PC-3 (cell line): ENCODE measurements around the gene TSPEAR. TPM values are rescaled to one million over a fixed set of nuclear protein-coding genes. Genes with fewer than 3 reads are reported as not detected.

ENCODE experiments used
- ATAC-seq: fragments of 200-7000 bp; cut with Tn5 transposase; 2 replicates; pipeline ENCODE4 v1.9.1; 2020; ENCODE audit warnings: mild to moderate bottlenecking, moderate library complexity
- BruUV-seq: library from RNA; stranded (reverse); fragments of 400-500 nt; replicated peaks from 2 replicates; lab custom pipeline; 2021; lab: Mats Ljungman, UMichigan
- CTCF ChIA-PET: fragments of 300-600 bp; sonication (Branson Sonifier 250); formaldehyde crosslinking; loops from one replicate; lab custom pipeline; 2022; ENCODE audit warnings: antibody characterized with exemption; lab: Charles Lee
- POLR2A ChIA-PET: fragments of 300-600 bp; sonication (Branson Sonifier 250); formaldehyde crosslinking; loops from one replicate; lab custom pipeline; 2022; ENCODE audit warnings: antibody characterized with exemption; ENCODE audit not compliant: unreplicated experiment; lab: Charles Lee
- DNase-seq: peaks from one replicate; pipeline ENCODE4 v3.0.0-alpha.2; 2015
- H2AFZ ChIP-seq: fragments of 300-600 bp; sonication (generic); 2 replicates; pipeline ENCODE4 v1.6.0; 2016; ENCODE audit warnings: antibody characterized with exemption, low read length
- H3F3A ChIP-seq: fragments of 300-600 bp; sonication (generic); one replicate; pipeline ENCODE4 v1.6.0; 2017; ENCODE audit warnings: antibody characterized with exemption, low read length, control low read depth, mild to moderate bottlenecking; ENCODE audit not compliant: unreplicated experiment
- H3K27ac ChIP-seq: fragments of 300-600 bp; sonication (generic); 2 replicates; pipeline ENCODE4 v1.5.1; 2016; ENCODE audit warnings: mild to moderate bottlenecking, low read length
- H3K27me3 ChIP-seq: fragments of 300-600 bp; sonication (generic); 2 replicates; pipeline ENCODE4 v1.6.1; 2016; ENCODE audit warnings: low read length, mixed read lengths
- H3K36me3 ChIP-seq: fragments of 300-600 bp; sonication (generic); 2 replicates; pipeline ENCODE4 v1.6.1; 2016; ENCODE audit warnings: low read depth, mixed run types, low read length, mixed read lengths
- H3K4me1 ChIP-seq: fragments of 300-600 bp; sonication (generic); 2 replicates; pipeline ENCODE4 v1.5.1; 2016; ENCODE audit warnings: low read length; ENCODE audit not compliant: insufficient read depth
- H3K4me2 ChIP-seq: fragments of 300-600 bp; sonication (generic); 2 replicates; pipeline ENCODE4 v1.6.0; 2016; ENCODE audit warnings: low read length
- H3K4me3 ChIP-seq: fragments of 300-600 bp; sonication (generic); 2 replicates; pipeline ENCODE4 v1.5.1; 2016; ENCODE audit warnings: mild to moderate bottlenecking, low read length, mixed read lengths
- H3K79me2 ChIP-seq: fragments of 300-600 bp; sonication (generic); 2 replicates; pipeline ENCODE4 v1.6.1; 2017; ENCODE audit warnings: low read length, mixed read lengths
- H3K9ac ChIP-seq: fragments of 300-600 bp; sonication (generic); 2 replicates; pipeline ENCODE4 v1.6.0; 2016; ENCODE audit warnings: mild to moderate bottlenecking, low read length
- H3K9me2 ChIP-seq: fragments of 300-600 bp; sonication (generic); replicated peaks from 2 replicates; pipeline ENCODE4 v1.6.1; 2016; ENCODE audit warnings: mixed run types, low read length, mixed read lengths
- H3K9me3 ChIP-seq: fragments of 300-600 bp; sonication (generic); 2 replicates; pipeline ENCODE4 v1.6.1; 2016; ENCODE audit warnings: low read length, mixed read lengths
- H4K20me1 ChIP-seq: fragments of 300-600 bp; sonication (generic); 2 replicates; pipeline ENCODE4 v1.6.1; 2016; ENCODE audit warnings: low read length, mixed read lengths
- EZH2 ChIP-seq: fragments of 300-600 bp; sonication (generic); IDR thresholded peaks from one replicate; pipeline ENCODE4 v1.6.1; 2017; ENCODE audit warnings: antibody characterized with exemption, mild to moderate bottlenecking, low read length; ENCODE audit not compliant: unreplicated experiment
- EZH2phosphoT487 ChIP-seq: fragments of 300-600 bp; sonication (generic); IDR thresholded peaks from 2 replicates; pipeline ENCODE4 v1.6.1; 2018; ENCODE audit warnings: mild to moderate bottlenecking, antibody characterized with exemption, low read length, borderline replicate concordance
- intact Hi-C: fragments of 100-400 bp; cut with micrococcal nuclease; formaldehyde crosslinking; loops from 2 replicates; pipeline ENCODE4 v1.9.0; 2023
- total RNA-seq: library from RNA; depleted of rRNA; stranded (reverse); fragments of >200 nt; gene quantifications from 2 replicates; pipeline ENCODE4 v1.2.3, GENCODE V29; 2014
- TF ChIP-seq, protein P1 (sequence below): fragments of 300-600 bp; sonication (generic); conservative IDR thresholded peaks from 2 replicates; pipeline ENCODE4 v1.5.1; 2017; ENCODE audit warnings: antibody characterized with exemption, low read depth, mild to moderate bottlenecking, low read length

Gene TSPEAR
- total RNA-seq, 1 experiment from 2014 or later = 2.1 TPM

DNA sequence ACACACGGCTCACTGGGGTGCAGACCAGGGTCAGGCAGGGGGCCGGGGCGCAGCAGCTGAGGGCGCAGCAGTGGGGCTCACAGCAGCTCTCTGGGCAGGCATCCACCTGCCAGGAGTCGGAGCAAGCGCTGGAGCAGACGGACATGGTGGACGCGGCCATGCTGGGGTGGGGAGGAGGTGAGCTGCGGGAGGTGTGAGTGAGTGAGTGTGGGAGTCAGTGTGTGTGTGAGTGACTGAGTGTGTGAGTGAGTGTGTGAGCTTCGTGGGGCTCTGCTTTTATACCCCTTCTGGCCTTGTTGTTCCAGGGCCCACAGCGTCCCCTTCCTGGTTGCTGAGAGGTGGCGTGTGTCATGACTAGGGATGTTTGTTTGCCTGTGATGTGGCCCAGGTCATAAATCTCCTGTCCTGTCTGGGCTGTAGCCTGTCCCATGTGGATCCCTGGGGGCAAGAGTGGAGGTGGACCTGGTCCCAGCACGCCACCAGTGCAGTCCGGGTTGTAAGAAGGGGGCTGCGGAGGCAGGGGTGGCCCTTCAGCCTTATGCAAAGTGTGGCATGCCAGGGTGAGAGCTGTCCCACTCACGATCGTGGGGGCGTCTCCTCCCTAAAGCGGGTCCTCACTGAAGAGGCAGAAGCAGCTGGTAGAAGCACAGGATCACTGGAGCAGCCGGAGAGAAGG lies 171.2 kb downstream of the TSPEAR start, which contains the start of gene KRTAP10-1:
TSS of gene KRTAP10-1 (minus strand) at position 205 of the 676 bp plus-strand sequence. CDS start at position 160, 45 bp downstream.
- Histone ChIP-seq H3K27me3 (no peaks in the 10 kb centered on the region), H3K36me3 (no peaks in the 10 kb centered on the region), H3K79me2 (no peaks in the 10 kb centered on the region), H3K4me3 (no peak within 1 kb of the TSS), H3F3A (no peaks in the 10 kb centered on the region), H3K27ac (no peak within 1 kb of the TSS), H3K9me2 (no peaks in the 10 kb centered on the region), H3K4me1 (no peaks in the 10 kb centered on the region), H2AFZ (no peak within 1 kb of the TSS), H3K9me3 (peaks cover 10% of the 10 kb centered on the region; the same call in 1 of the 2 replicates), H3K9ac (no peak within 1 kb of the TSS), H4K20me1 (no peaks in the 10 kb centered on the region), H3K4me2 (no peak within 1 kb of the TSS)
- TF ChIP-seq, protein P1, sequence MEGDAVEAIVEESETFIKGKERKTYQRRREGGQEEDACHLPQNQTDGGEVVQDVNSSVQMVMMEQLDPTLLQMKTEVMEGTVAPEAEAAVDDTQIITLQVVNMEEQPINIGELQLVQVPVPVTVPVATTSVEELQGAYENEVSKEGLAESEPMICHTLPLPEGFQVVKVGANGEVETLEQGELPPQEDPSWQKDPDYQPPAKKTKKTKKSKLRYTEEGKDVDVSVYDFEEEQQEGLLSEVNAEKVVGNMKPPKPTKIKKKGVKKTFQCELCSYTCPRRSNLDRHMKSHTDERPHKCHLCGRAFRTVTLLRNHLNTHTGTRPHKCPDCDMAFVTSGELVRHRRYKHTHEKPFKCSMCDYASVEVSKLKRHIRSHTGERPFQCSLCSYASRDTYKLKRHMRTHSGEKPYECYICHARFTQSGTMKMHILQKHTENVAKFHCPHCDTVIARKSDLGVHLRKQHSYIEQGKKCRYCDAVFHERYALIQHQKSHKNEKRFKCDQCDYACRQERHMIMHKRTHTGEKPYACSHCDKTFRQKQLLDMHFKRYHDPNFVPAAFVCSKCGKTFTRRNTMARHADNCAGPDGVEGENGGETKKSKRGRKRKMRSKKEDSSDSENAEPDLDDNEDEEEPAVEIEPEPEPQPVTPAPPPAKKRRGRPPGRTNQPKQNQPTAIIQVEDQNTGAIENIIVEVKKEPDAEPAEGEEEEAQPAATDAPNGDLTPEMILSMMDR = no peak
- TF ChIP-seq EZH2 (no peak), EZH2phosphoT487 (no peak)
- no TSS peak for BruUV-seq
- ChIA-PET CTCF (no interaction called here), POLR2A (no interaction called here)
- ATAC-seq = no peak
- intact Hi-C loops = no loop called here
- no peak for DNase-seq

DNA sequence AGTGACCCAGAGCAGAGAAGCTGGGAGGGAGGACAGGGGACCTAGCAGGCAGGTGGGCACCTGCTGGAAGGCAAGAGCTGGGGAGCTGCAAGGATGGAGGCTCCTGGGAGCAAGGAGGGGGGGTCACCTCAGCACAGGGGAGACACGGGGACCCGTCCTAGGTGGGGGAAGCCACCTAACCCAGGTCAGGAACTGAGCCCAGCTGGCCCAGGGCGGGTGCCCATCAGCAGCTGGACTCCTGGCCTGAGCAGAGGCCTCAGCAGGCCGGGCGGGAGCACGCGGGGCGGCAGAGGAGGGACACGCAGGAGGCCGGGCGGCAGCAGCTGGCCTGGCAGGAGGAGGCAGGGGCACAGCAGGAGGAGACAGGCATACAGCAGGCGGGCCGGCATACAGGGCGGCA lies 172.3 kb downstream of the TSPEAR start:
- Histone ChIP-seq H3K9me3 (peaks cover 10% of the 10 kb centered on the region; the same call in 1 of the 2 replicates), H3K4me1 (no peaks in the 10 kb centered on the region), H3K4me3 (no peak overlapping the region), H3K27me3 (no peaks in the 10 kb centered on the region), H4K20me1 (no peaks in the 10 kb centered on the region), H3K9ac (no peak overlapping the region), H3K79me2 (no peaks in the 10 kb centered on the region), H3K9me2 (no peaks in the 10 kb centered on the region), H3K27ac (no peak overlapping the region), H3F3A (no peaks in the 10 kb centered on the region), H2AFZ (no peak overlapping the region), H3K4me2 (no peak overlapping the region), H3K36me3 (no peaks in the 10 kb centered on the region)
- intact Hi-C loops = no loop called here
- no peak for TF ChIP-seq EZH2phosphoT487
- TF ChIP-seq EZH2 = no peak
- TF ChIP-seq, protein P1 = no peak
- CTCF ChIA-PET = no interaction called here
- ATAC-seq = no peak
- no TSS peak for BruUV-seq
- DNase-seq = no peak
- POLR2A ChIA-PET = no interaction called here
